Immature natural killer cell (primary cell): ENCODE results near the gene OR1J2. TPM values are rescaled to one million over a fixed set of nuclear protein-coding genes. Genes with fewer than 3 reads are reported as not detected.
A peak's percentile ranks its signal among the peaks of the same experiment; 100 is the strongest.

Experiments used
- DNase-seq, 3 donors: peaks; one replicate each; pipeline ENCODE4 v3.0.0; 2022; ENCODE audit warnings: mixed read lengths in 1 of 3
- H3K27ac Mint-ChIP-seq, 6 donors: one replicate each; pipeline ENCODE4 v1.8.0; 2020; ENCODE audit warnings: mixed read lengths in 6 of 6, mild to moderate bottlenecking in 5 of 6, inconsistent platforms in 4 of 6, moderate library complexity in 3 of 6
- H3K27me3 Mint-ChIP-seq, 3 donors: one replicate each; pipeline ENCODE4 v1.8.0; 2020 to 2021; ENCODE audit warnings: low read depth in 3 of 3, mild to moderate bottlenecking in 3 of 3, mixed read lengths in 3 of 3, moderate library complexity in 3 of 3, inconsistent platforms in 1 of 3
- H3K36me3 Mint-ChIP-seq, 3 donors: one replicate each; pipeline ENCODE4 v1.8.0; 2020; ENCODE audit warnings: mixed read lengths in 3 of 3, inconsistent platforms in 2 of 3, mild to moderate bottlenecking in 2 of 3
- H3K4me1 Mint-ChIP-seq, 2 donors: one replicate each; pipeline ENCODE4 v1.8.0; 2020; ENCODE audit warnings: inconsistent platforms in 2 of 2, mild to moderate bottlenecking in 2 of 2, mixed read lengths in 2 of 2, moderate library complexity in 1 of 2
- H3K4me3 Mint-ChIP-seq, 5 donors: one replicate each; pipeline ENCODE4 v1.8.0; 2020; ENCODE audit warnings: mild to moderate bottlenecking in 5 of 5, mixed read lengths in 5 of 5, inconsistent platforms in 3 of 5, moderate library complexity in 3 of 5
- H3K9me3 Mint-ChIP-seq, 6 donors: one replicate each; pipeline ENCODE4 v1.8.0; 2020; ENCODE audit warnings: mild to moderate bottlenecking in 6 of 6, mixed read lengths in 6 of 6, inconsistent platforms in 4 of 6, moderate library complexity in 3 of 6
- polyA plus RNA-seq, 3 donors: library from polyadenylated mRNA; unstranded; fragments of 300-500 nt; fragmentation: Illumina TruSeq; gene quantifications; one replicate each; pipeline ENCODE4 v1.2.3, GENCODE V29; 2021

The OR1J2 gene
- polyA plus RNA-seq = not detected

GRCh38 chr9:122510502-122510901 lies at the start of gene OR1J2:
Gene OR1J2 (plus strand): TSS chr9:122510802. CDS start chr9:122510802, 0 bp downstream.
- Mint-ChIP-seq H3K4me1 (no peaks in the 10 kb centered on the region), H3K9me3 (no peaks in the 10 kb centered on the region), H3K27me3 (peaks cover 2 to 7% (median 4%) of the 10 kb centered on the region in 3 donors), H3K4me3 (no peak within 1 kb of the TSS), H3K36me3 (no peaks in the 10 kb centered on the region), H3K27ac (peak within 1 kb of the TSS in 1 of 6 donors; percentile 69)
- no peak for DNase-seq

- Mint-ChIP-seq H3K4me1 (peaks cover 10% of the 10 kb centered on the region in 2 donors), H3K27me3 (peaks cover 7 to 10% (median 8%) of the 10 kb centered on the region in 3 donors)
These were observed 46.6 kb upstream of the OR1J2 start for GRCh38 chr9:122463828-122464632.

GRCh38 chr9:122464633-122465567 lies 45.7 kb upstream of the OR1J2 start:
- Mint-ChIP-seq H3K9me3 (peaks cover 0 to 3% (median 0%) of the 10 kb centered on the region in 6 donors), H3K27me3 (peaks cover 8 to 12% (median 10%) of the 10 kb centered on the region in 3 donors), H3K4me3 (peak overlapping the region; percentile 90 to 97 (median 92)), H3K36me3 (no peaks in the 10 kb centered on the region), H3K4me1 (peaks cover 10% of the 10 kb centered on the region in 2 donors), H3K27ac (peak overlapping the region; percentile 80 to 92 (median 88))
- DNase-seq = peak; percentile 60 to 72 (median 69)

More at GRCh38 chr9:122463828-122464632, 46.6 kb upstream of the OR1J2 start:
- Mint-ChIP-seq H3K27ac (peak overlapping the region; percentile 80 to 92 (median 88)), H3K9me3 (peaks cover 0 to 3% (median 0%) of the 10 kb centered on the region in 6 donors), H3K4me3 (peak overlapping the region; percentile 90 to 97 (median 92)), H3K36me3 (no peaks in the 10 kb centered on the region)
- peak in 1 of 3 donors; percentile 5 for DNase-seq

GRCh38 chr9:122466456-122466855 lies 44.1 kb upstream of the OR1J2 start:
- DNase-seq = no peak
- Mint-ChIP-seq H3K4me1 (peaks cover 10% of the 10 kb centered on the region in 2 donors), H3K27ac (no peak overlapping the region), H3K27me3 (peaks cover 5 to 8% (median 7%) of the 10 kb centered on the region in 3 donors), H3K36me3 (no peaks in the 10 kb centered on the region), H3K9me3 (peaks cover 0 to 3% (median 0%) of the 10 kb centered on the region in 6 donors), H3K4me3 (no peak overlapping the region)

- Mint-ChIP-seq H3K27ac (no peak overlapping the region), H3K4me3 (no peak overlapping the region), H3K9me3 (no peaks in the 10 kb centered on the region), H3K27me3 (peaks cover 0 to 8% (median 7%) of the 10 kb centered on the region in 3 donors), H3K4me1 (peaks cover 8 to 10% of the 10 kb centered on the region in 2 donors), H3K36me3 (no peaks in the 10 kb centered on the region)
- no peak for DNase-seq
These were observed 41.9 kb upstream of the OR1J2 start for GRCh38 chr9:122468735-122469134.

- Mint-ChIP-seq H3K27ac (no peak overlapping the region), H3K4me1 (no peaks in the 10 kb centered on the region), H3K36me3 (no peaks in the 10 kb centered on the region), H3K4me3 (no peak overlapping the region), H3K9me3 (no peaks in the 10 kb centered on the region), H3K27me3 (peaks cover 3 to 5% (median 4%) of the 10 kb centered on the region in 3 donors)
- no peak for DNase-seq
These were observed 36.0 kb upstream of the OR1J2 start for GRCh38 chr9:122474561-122474960.

GRCh38 chr9:122475717-122476116 lies 34.9 kb upstream of the OR1J2 start:
- Mint-ChIP-seq H3K4me1 (no peaks in the 10 kb centered on the region), H3K27me3 (peaks cover 3 to 4% (median 4%) of the 10 kb centered on the region in 3 donors)

GRCh38 chr9:122477346-122477745 lies 33.3 kb upstream of the OR1J2 start:
- Mint-ChIP-seq H3K4me1 (no peaks in the 10 kb centered on the region), H3K4me3 (no peak overlapping the region), H3K27ac (no peak overlapping the region)

More at GRCh38 chr9:122475717-122476116, 34.9 kb upstream of the OR1J2 start:
- no peak overlapping the region for H3K4me3 Mint-ChIP-seq
- no peak for DNase-seq
- H3K9me3 Mint-ChIP-seq = no peaks in the 10 kb centered on the region
- no peak overlapping the region for H3K27ac Mint-ChIP-seq
- H3K36me3 Mint-ChIP-seq = no peaks in the 10 kb centered on the region

GRCh38 chr9:122477826-122478225 lies 32.8 kb upstream of the OR1J2 start, which contains the start of gene OR1J1:
Gene OR1J1 (minus strand): TSS chr9:122477926. CDS start chr9:122477926, 0 bp downstream.
- no peaks in the 10 kb centered on the region for H3K36me3 Mint-ChIP-seq

More at GRCh38 chr9:122477346-122477745, 33.3 kb upstream of the OR1J2 start:
- Mint-ChIP-seq H3K9me3 (no peaks in the 10 kb centered on the region), H3K27me3 (peaks cover 3 to 6% (median 4%) of the 10 kb centered on the region in 3 donors), H3K36me3 (no peaks in the 10 kb centered on the region)
- DNase-seq = no peak

GRCh38 chr9:122479062-122479461 lies 31.5 kb upstream of the OR1J2 start:
- no peaks in the 10 kb centered on the region for H3K36me3 Mint-ChIP-seq
- no peak overlapping the region for H3K27ac Mint-ChIP-seq
- H3K9me3 Mint-ChIP-seq = no peaks in the 10 kb centered on the region
- DNase-seq = no peak
- H3K4me1 Mint-ChIP-seq = no peaks in the 10 kb centered on the region
- no peak overlapping the region for H3K4me3 Mint-ChIP-seq
- H3K27me3 Mint-ChIP-seq = peaks cover 3 to 5% (median 3%) of the 10 kb centered on the region in 3 donors

More at GRCh38 chr9:122477826-122478225, 32.8 kb upstream of the OR1J2 start, which contains the start of gene OR1J1:
- Mint-ChIP-seq H3K27ac (peak within 1 kb of the TSS in 1 of 6 donors; percentile 3), H3K9me3 (no peaks in the 10 kb centered on the region), H3K4me3 (no peak within 1 kb of the TSS), H3K27me3 (peaks cover 3 to 6% (median 4%) of the 10 kb centered on the region in 3 donors), H3K4me1 (no peaks in the 10 kb centered on the region)
- DNase-seq = no peak

- H3K4me3 Mint-ChIP-seq = no peak overlapping the region
- no peaks in the 10 kb centered on the region for H3K4me1 Mint-ChIP-seq
- H3K27ac Mint-ChIP-seq = no peak overlapping the region
- H3K36me3 Mint-ChIP-seq = no peaks in the 10 kb centered on the region
- DNase-seq = peak; percentile 6 to 24 (median 12)
- H3K27me3 Mint-ChIP-seq = peaks cover 2 to 15% (median 4%) of the 10 kb centered on the region in 3 donors
- H3K9me3 Mint-ChIP-seq = no peaks in the 10 kb centered on the region
These were observed 11.7 kb upstream of the OR1J2 start for GRCh38 chr9:122498883-122499288.

- DNase-seq = no peak
- Mint-ChIP-seq H3K4me3 (no peak overlapping the region), H3K4me1 (no peaks in the 10 kb centered on the region), H3K36me3 (no peaks in the 10 kb centered on the region), H3K27me3 (peaks cover 2 to 4% (median 3%) of the 10 kb centered on the region in 3 donors), H3K9me3 (no peaks in the 10 kb centered on the region), H3K27ac (no peak overlapping the region)
These were observed 3.6 kb upstream of the OR1J2 start for GRCh38 chr9:122506964-122507363.

GRCh38 chr9:122518226-122518625 lies 7.6 kb downstream of the OR1J2 start:
- H3K27ac Mint-ChIP-seq = no peak overlapping the region
- H3K4me3 Mint-ChIP-seq = no peak overlapping the region
- DNase-seq = no peak
- no peaks in the 10 kb centered on the region for H3K4me1 Mint-ChIP-seq
- H3K9me3 Mint-ChIP-seq = no peaks in the 10 kb centered on the region
- H3K27me3 Mint-ChIP-seq = peaks cover 2 to 10% (median 2%) of the 10 kb centered on the region in 3 donors
- no peaks in the 10 kb centered on the region for H3K36me3 Mint-ChIP-seq
